NCI-H1417 treated with DMSO at 0.1 percent for 48 hours (cell line): ENCODE data around the gene PCDHA1.
"Not testable (repeated sequence)": the region's sequence is repeated elsewhere in the genome, so short reads cannot be mapped to it uniquely, and the experiment has no call there.

ENCODE experiments used
- DNase-seq: peaks from one replicate; lab custom pipeline; 2025; lab: John Stamatoyannopoulos, UW

The PCDHA1 gene

DNA sequence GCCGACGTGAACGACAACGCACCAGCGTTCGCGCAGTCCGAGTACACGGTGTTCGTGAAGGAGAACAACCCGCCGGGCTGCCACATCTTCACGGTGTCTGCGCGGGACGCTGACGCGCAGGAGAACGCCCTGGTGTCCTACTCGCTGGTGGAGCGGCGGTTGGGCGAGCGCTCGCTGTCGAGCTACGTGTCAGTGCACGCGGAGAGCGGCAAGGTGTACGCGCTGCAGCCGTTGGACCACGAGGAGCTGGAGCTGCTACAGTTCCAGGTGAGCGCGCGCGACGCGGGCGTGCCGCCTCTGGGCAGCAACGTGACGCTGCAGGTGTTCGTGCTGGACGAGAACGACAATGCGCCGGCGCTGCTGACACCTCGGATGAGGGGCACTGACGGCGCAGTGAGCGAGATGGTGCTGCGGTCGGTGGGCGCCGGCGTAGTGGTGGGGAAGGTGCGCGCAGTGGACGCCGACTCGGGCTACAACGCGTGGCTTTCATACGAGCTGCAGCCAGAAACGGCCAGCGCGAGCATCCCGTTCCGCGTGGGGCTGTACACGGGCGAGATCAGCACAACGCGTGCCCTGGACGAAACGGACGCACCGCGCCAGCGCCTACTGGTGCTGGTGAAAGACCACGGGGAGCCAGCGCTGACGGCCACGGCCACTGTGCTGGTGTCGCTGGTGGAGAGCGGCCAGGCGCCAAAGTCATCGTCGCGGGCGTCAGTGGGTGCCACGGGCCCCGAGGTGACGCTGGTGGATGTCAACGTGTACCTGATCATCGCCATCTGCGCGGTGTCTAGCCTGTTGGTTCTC, 64.1 kb downstream of the PCDHA1 start:
- DNase-seq, result not testable (repeated sequence)

DNA sequence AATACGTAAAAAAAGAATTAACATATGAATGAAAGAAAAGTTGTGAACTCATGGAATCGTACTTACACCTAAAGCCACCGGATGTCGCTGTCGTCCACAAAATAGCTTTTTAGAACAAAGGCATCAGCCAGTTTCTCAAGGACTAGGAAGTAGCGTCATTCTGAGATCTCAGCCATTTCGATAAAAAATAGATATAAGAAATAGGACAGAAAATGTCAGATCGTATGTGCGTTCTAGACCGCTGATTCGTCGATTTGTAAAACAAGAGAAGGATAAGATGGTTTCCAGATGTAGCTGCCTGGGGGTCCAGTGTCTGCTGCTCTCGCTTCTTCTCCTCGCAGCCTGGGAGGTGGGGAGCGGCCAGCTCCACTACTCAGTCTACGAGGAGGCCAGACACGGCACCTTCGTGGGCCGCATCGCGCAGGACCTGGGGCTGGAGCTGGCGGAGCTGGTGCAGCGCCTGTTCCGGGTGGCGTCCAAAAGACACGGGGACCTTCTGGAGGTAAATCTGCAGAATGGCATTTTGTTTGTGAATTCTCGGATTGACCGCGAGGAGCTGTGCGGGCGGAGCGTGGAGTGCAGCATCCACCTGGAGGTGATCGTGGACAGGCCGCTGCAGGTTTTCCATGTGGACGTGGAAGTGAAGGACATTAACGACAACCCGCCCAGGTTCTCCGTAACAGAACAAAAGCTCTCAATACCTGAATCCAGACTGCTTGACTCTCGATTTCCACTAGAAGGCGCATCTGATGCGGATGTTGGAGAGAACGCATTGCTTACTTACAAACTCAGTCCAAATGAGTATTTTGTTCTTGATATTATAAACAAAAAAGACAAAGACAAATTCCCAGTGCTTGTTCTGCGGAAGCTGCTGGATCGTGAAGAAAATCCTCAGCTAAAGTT, 70.1 kb downstream of the PCDHA1 start, which contains the start of gene PCDHA10:
Gene PCDHA10 (plus strand): TSS at position 126 of the 903 bp plus-strand sequence. CDS start 152 bp downstream, at position 278.
- no peak for DNase-seq

DNA sequence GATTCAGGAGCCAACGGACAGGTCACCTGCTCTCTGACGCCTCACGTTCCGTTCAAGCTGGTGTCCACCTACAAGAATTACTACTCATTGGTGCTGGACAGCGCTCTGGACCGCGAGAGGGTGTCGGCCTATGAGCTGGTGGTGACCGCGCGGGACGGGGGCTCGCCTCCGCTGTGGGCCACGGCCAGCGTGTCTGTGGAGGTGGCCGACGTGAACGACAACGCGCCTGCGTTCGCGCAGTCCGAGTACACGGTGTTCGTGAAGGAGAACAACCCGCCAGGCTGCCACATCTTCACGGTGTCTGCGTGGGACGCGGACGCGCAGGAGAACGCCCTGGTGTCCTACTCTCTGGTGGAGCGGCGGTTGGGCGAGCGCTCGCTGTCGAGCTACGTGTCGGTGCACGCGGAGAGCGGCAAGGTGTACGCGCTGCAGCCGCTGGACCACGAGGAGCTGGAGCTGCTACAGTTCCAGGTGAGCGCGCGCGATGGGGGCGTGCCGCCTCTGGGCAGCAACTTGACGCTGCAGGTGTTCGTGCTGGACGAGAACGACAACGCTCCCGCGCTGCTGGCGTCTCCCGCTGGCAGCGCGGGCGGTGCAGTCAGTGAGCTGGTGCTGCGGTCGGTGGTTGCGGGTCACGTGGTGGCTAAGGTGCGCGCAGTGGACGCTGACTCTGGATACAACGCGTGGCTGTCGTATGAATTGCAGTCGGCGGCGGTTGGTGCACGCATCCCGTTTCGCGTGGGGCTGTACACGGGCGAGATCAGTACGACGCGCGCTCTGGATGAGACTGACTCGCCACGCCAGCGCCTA, 71.4 kb downstream of the PCDHA1 start:
- no peak for DNase-seq

DNA sequence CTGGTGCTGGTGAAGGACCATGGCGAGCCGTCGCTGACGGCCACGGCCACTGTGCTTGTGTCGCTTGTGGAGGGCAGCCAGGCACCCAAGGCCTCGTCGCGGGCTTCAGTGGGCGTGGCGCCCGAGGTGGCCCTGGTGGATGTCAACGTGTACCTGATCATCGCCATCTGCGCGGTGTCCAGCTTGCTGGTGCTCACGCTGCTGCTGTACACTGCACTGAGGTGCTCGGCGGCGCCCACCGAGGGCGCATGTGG, 72.0 kb downstream of the PCDHA1 start:
- no peak for DNase-seq

DNA sequence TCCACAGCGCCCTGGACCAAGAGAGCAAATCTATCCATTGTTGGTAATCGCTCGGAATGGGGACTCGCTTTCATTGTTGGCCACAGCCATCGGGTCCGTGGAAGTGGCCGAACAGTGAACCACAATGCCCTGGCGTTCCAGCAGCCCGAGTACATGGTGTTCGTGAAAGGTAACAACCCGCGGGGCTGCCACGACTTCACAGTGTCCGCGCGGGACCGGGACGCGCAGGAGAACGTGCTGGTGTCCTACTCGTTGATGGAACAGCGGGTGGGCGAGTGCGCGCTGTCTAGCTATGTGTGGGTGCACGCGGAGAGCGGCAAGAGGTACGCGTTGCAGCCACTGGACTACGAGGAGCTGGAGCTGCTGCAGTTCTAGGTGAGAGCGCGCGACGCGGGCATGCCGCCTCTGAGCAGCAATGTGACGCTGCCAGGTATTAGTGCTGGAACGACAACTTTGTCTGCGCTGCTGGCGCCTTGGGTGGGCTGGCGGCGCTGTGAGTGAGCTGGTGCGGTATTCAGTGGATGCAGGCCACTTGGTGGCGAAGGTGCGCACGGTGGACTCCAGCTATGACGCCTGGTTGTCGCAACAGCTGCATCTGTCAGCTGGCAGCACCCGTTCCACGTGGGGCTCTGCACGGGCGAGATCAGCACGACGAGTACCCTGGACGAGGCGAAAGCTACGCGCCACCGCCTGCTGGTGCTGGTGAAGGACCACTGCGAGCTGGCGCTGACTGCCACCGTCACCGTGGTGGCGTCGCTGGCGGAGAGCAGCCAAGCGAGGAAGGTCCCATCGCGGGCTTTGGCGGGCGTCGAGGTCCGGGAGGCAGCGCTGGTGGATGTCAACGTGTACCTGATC, 76.7 kb downstream of the PCDHA1 start:
- DNase-seq, result no peak

DNA sequence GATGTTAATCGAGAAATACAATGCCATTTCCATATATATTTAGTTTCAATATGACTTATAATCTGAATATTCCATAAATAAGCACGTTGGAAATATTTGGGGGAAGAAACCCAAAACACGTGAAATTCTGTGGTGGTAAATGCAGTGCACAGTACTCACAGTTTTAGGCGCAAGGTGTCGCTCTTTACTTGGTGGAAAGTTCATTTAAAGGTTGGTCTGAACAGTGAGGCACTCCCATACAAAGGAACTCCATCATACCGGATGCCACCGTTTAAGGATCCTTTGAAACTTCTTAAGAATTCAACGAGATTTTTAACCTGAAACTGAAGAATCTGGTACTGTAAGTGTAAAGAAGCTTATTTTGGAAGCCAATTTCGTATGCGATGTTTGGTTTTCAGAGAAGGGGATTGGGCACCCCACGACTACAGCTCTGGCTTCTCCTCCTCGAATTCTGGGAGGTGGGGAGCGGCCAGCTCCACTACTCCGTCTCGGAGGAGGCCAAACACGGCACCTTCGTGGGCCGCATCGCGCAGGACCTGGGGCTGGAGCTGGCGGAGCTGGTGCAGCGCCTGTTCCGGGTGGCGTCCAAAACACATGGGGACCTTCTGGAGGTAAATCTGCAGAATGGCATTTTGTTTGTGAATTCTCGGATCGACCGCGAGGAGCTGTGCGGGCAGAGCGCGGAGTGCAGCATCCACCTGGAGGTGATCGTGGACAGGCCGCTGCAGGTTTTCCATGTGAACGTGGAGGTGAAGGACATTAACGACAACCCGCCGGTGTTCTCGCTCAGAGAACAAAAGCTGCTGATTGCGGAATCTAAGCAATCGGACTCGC, 83.0 kb downstream of the PCDHA1 start, which contains the start of gene PCDHA11:
Gene PCDHA11 (plus strand): TSS at position 237 of the 834 bp plus-strand sequence. CDS start 147 bp downstream, at position 384.
- DNase-seq, result no peak

DNA sequence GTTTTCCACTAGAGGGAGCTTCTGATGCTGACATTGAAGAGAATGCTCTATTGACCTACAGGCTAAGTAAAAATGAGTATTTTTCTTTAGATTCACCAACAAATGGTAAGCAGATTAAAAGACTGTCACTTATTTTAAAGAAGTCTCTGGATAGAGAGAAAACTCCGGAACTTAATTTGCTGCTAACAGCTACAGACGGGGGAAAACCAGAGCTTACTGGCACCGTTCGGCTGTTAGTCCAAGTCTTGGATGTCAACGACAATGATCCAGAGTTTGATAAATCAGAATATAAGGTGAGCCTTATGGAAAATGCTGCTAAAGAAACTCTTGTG, 83.6 kb downstream of the PCDHA1 start:
- no peak for DNase-seq

DNA sequence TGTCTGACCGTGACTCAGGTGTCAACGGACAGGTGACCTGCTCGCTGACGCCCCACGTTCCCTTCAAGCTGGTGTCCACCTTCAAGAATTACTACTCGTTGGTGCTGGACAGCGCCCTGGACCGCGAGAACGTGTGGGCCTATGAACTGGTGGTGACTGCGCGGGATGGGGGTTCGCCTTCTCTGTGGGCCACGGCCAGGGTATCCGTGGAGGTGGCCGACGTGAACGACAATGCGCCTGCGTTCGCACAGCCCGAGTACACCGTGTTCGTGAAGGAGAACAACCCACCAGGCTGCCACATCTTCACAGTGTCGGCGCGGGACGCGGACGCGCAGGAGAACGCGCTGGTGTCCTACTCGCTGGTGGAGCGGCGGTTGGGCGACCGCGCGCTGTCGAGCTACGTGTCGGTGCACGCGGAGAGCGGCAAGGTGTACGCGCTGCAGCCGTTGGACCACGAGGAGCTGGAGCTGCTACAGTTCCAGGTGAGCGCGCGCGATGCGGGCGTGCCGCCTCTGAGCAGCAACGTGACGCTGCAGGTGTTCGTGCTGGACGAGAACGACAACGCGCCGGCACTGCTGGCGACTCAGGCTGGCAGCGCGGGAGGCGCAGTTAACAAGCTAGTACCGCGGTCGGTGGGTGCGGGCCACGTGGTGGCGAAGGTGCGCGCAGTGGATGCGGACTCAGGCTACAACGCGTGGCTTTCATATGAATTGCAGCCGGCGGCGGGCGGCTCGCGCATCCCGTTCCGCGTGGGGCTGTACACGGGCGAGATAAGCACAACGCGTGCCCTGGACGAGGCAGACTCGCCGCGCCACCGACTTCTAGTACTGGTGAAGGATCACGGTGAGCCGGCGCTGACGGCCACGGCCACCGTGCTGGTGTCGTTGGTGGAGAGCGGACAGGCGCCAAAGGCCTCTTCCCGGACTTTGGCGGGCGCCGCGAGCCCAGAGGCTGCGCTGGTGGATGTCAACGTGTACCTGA, 84.6 kb downstream of the PCDHA1 start:
- no peak for DNase-seq

DNA sequence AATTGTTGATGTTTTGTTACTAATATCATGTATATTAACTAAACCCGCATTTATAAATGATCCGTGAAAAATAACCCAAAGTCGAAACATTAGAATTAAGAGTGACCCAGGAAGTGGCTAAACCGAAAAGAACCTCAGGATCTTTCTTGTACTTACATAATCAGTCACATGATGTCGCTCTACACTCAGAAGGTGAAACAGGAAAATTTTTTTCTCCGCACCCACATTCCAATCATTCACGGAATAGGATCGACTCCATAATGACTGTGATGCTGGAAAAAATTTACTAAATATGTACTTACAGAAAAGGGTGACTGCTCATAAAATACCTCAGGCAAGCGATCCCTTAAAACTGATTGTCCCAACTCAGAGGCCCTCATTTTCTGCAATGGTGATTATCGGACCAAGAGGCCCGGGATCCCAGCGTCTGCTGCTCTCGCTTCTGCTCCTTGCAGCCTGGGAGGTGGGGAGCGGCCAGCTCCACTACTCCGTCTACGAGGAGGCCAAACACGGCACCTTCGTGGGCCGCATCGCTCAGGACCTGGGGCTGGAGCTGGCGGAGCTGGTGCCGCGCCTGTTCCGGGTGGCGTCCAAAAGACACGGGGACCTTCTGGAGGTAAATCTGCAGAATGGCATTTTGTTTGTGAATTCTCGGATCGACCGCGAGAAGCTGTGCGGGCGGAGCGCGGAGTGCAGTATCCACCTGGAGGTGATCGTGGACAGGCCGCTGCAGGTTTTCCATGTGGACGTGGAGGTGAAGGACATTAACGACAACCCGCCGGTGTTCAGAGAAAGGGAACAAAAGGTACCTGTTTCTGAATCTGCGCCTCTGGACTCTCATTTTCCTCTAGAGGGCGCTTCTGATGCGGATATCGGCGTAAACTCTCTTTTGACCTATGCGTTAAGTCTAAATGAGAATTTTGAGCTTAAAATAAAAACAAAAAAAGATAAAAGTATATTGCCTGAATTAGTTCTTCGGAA, 89.4 kb downstream of the PCDHA1 start, which contains the start of gene PCDHA12:
Gene PCDHA12 (plus strand): TSS at position 224 of the 981 bp plus-strand sequence. CDS start 165 bp downstream, at position 389.
- no peak for DNase-seq

DNA sequence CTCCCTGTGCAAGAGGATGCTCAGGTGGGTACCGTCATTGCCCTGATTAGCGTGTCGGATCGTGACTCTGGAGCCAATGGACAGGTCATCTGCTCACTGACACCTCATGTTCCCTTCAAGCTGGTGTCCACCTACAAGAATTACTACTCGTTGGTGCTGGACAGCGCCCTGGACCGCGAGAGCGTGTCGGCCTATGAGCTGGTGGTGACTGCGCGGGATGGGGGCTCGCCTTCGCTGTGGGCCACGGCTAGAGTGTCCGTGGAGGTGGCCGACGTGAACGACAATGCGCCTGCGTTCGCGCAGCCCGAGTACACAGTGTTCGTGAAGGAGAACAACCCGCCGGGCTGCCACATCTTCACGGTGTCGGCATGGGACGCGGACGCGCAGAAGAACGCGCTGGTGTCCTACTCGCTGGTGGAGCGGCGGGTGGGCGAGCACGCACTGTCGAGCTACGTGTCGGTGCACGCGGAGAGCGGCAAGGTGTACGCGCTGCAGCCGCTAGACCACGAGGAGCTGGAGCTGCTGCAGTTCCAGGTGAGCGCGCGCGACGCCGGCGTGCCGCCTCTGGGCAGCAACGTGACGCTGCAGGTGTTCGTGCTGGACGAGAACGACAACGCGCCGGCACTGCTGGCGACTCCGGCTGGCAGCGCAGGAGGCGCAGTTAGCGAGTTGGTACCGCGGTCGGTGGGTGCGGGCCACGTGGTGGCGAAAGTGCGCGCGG, 90.8 kb downstream of the PCDHA1 start:
- DNase-seq, result not testable (repeated sequence)

DNA sequence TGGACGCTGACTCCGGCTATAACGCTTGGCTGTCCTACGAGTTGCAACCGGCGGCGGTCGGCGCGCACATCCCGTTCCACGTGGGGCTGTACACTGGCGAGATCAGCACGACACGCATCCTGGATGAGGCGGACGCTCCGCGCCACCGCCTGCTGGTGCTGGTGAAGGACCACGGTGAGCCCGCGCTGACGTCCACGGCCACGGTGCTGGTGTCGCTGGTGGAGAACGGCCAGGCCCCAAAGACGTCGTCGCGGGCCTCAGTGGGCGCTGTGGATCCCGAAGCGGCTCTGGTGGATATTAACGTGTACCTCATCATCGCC, 91.3 kb downstream of the PCDHA1 start:
- DNase-seq, result no peak

DNA sequence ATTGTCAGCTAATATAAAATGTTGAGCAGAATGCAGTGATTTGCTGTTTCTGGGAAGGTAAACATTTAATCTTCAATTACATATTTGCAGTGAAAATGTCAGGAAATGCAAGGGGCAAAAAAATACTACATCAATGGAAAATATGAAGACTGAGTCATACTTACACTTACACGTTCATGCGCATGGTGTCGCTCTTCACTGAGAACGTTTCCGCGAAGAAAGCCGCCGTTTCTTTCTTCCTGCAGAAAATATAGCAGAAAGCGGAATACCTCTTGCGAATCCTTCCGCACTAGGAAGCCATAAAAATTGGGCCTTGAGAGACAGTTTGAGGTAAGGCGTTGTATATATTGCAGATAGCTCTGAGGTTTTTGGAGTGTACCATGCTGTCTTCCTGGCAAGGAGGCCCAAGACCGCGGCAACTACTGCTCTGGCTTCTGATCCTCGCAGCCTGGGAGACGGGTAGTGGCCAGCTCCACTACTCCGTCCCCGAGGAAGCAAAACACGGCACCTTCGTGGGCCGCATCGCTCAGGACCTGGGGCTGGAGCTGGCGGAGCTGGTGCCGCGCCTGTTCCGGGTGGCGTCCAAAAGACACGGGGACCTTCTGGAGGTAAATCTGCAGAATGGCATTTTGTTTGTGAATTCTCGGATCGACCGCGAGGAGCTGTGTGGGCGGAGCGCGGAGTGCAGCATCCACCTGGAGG, 96.1 kb downstream of the PCDHA1 start, which contains the start of gene PCDHA13:
Gene PCDHA13 (plus strand): TSS at position 236 of the 702 bp plus-strand sequence. CDS start 145 bp downstream, at position 381.
- no peak for DNase-seq

DNA sequence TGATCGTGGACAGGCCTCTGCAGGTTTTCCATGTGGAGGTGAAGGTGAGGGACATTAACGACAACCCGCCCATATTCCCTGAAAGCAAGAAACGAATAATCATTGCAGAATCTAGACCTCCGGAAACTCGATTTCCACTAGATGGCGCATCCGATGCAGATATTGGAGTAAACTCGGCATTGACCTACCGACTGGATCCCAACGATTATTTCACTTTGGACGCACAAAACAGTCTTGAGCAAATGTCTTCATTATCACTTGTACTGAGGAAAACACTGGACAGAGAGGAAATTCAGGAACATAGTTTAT, 96.6 kb downstream of the PCDHA1 start:
- DNase-seq, result no peak

DNA sequence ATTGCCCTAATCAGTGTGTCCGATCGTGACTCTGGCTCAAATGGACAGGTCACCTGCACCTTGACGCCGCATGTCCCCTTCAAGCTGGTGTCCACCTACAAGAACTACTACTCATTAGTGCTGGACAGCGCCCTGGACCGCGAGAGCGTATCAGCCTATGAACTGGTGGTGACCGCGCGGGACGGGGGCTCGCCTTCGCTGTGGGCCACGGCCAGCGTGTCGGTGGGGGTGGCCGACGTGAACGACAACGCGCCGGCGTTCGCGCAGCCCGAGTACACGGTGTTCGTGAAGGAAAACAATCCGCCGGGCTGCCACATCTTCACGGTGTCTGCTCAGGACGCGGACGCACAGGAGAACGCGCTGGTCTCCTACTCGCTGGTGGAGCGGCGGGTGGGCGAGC, 97.4 kb downstream of the PCDHA1 start:
- DNase-seq, result no peak

DNA sequence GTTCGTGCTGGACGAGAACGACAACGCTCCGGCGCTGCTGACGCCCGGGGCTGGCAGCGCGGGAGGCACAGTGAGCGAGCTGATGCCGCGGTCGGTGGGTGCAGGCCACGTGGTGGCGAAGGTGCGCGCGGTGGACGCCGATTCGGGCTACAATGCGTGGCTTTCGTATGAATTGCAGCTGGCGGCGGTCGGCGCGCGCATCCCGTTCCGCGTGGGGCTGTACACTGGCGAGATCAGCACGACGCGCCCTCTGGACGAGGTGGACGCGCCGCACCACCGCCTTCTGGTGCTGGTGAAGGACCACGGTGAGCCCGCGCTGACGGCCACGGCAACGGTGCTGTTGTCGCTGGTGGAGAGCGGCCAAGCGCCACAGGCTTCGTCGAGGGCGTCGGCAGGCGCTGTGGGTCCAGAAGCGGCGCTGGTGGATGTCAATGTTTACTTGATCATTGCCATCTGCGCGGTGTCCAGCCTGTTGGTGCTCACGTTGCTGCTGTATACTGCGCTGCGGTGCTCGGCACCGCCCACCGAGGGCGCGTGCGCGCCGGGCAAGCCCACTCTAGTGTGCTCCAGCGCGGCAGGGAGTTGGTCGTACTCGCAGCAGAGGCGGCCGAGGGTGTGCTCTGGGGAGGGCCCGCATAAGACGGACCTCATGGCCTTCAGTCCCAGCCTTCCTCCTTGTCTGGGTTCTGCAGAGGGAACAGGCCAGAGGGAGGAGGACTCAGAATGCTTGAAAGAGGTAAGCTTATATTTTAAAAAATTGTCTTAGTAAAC, 98.2 kb downstream of the PCDHA1 start:
- DNase-seq, result no peak

DNA sequence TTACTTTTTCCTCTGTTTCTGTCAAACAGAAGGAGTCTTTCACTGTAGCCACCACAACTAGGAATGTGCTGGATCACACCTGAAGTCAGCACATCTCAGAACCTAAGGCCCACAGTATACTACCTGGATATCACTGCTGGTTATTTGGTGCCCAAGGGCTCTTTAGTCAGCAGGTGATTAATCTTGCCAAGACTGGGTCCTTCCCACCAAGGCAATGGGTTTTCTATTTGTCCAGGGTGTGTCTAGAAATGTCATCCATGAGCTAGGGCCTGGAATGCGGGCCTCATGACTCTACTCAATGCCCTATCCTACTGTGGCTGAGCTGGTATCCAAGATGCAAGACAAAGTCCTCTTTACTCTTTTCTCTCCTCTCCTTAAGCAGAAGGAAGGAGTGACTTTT, 130.4 kb downstream of the PCDHA1 start:
- DNase-seq, result no peak
